Measurements from ENCODE around the gene PCDHA10. TPM values are rescaled to one million over a fixed set of nuclear protein-coding genes. Genes with fewer than 3 reads are reported as not detected.

The PCDHA10 gene
- total and polyA plus RNA-seq, 3 donors from 2014 or later, result 0.95 to 4.4 (median 3.3) TPM

- Histone ChIP-seq H3K27me3 (no peaks in the 10 kb centered on the region), H3K4me3 (peak overlapping the region; percentile 16 to 51), H3K27ac (no peak overlapping the region), H3K9me3 (no peaks in the 10 kb centered on the region), H3K36me3 (ENCODE audit: low read depth, missing control alignments) (no peaks in the 10 kb centered on the region), H3K4me1 (no peaks in the 10 kb centered on the region)
- intact Hi-C loops (cut with DNase I; ENCODE audit: low total_unique reads), result no loop called here
- DNase-seq, result no peak
- no peak for TF ChIP-seq POLR2A (IDR thresholded peaks at IDR 0.05)
- TF ChIP-seq, protein P1, sequence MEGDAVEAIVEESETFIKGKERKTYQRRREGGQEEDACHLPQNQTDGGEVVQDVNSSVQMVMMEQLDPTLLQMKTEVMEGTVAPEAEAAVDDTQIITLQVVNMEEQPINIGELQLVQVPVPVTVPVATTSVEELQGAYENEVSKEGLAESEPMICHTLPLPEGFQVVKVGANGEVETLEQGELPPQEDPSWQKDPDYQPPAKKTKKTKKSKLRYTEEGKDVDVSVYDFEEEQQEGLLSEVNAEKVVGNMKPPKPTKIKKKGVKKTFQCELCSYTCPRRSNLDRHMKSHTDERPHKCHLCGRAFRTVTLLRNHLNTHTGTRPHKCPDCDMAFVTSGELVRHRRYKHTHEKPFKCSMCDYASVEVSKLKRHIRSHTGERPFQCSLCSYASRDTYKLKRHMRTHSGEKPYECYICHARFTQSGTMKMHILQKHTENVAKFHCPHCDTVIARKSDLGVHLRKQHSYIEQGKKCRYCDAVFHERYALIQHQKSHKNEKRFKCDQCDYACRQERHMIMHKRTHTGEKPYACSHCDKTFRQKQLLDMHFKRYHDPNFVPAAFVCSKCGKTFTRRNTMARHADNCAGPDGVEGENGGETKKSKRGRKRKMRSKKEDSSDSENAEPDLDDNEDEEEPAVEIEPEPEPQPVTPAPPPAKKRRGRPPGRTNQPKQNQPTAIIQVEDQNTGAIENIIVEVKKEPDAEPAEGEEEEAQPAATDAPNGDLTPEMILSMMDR (IDR thresholded peaks at IDR 0.05), result no peak
- WGBS, 2 donors, result 32 to 53% methylated on average over 5 to 37 of the region's 37 CpGs
Measured at GRCh38 chr5:140877262-140877581, 21.5 kb downstream of the PCDHA10 start.

- Histone ChIP-seq H3K9me3 (no peaks in the 10 kb centered on the region), H3K27me3 (no peaks in the 10 kb centered on the region), H3K4me3 (peak within 1 kb of the TSS; percentile 33 to 59), H3K4me1 (no peaks in the 10 kb centered on the region), H3K27ac (no peak within 1 kb of the TSS), H3K36me3 (ENCODE audit: low read depth, missing control alignments) (no peaks in the 10 kb centered on the region)
- peak; percentile 71 for DNase-seq
- intact Hi-C loops (cut with DNase I; ENCODE audit: low total_unique reads), result no loop called here
- no peak for TF ChIP-seq POLR2A (IDR thresholded peaks at IDR 0.05)
- TF ChIP-seq, protein P1 (IDR thresholded peaks at IDR 0.05), result peak in 2 of 3 experiments; percentile 36 to 56
- WGBS, 2 donors, result 6 to 8% methylated on average over 15 to 35 of the region's 35 CpGs
Measured at GRCh38 chr5:140881889-140882590, 26.3 kb downstream of the PCDHA10 start, which contains the start of gene PCDHA13. Gene PCDHA13 (plus strand): TSS chr5:140882124. CDS start chr5:140882269, 145 bp downstream.

GRCh38 chr5:140882591-140882899, 26.8 kb downstream of the PCDHA10 start:
- Histone ChIP-seq H3K4me1 (no peaks in the 10 kb centered on the region), H3K27me3 (no peaks in the 10 kb centered on the region), H3K9me3 (no peaks in the 10 kb centered on the region), H3K27ac (no peak overlapping the region), H3K36me3 (ENCODE audit: low read depth, missing control alignments) (no peaks in the 10 kb centered on the region), H3K4me3 (peak overlapping the region; percentile 33 to 59)
- no peak for TF ChIP-seq POLR2A (IDR thresholded peaks at IDR 0.05)
- TF ChIP-seq, protein P1 (IDR thresholded peaks at IDR 0.05), result peak; percentile 12 to 34 (median 28)
- DNase-seq, result peak; percentile 74
- intact Hi-C loops (cut with DNase I; ENCODE audit: low total_unique reads), result no loop called here
- 10% methylated on average over 9 to 12 of the region's 12 CpGs for WGBS, 2 donors

DNA sequence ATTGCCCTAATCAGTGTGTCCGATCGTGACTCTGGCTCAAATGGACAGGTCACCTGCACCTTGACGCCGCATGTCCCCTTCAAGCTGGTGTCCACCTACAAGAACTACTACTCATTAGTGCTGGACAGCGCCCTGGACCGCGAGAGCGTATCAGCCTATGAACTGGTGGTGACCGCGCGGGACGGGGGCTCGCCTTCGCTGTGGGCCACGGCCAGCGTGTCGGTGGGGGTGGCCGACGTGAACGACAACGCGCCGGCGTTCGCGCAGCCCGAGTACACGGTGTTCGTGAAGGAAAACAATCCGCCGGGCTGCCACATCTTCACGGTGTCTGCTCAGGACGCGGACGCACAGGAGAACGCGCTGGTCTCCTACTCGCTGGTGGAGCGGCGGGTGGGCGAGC, 27.7 kb downstream of the PCDHA10 start:
- 27 to 34% methylated on average over 8 to 41 of the region's 41 CpGs for WGBS, 2 donors
- H3K27ac ChIP-seq, result no peak overlapping the region
- intact Hi-C loops (cut with DNase I; ENCODE audit: low total_unique reads), result no loop called here
- peak; percentile 25 for DNase-seq
- no peaks in the 10 kb centered on the region for H3K36me3 ChIP-seq (ENCODE audit: low read depth, missing control alignments)
- peak overlapping the region; percentile 37 to 45 for H3K4me3 ChIP-seq
- H3K4me1 ChIP-seq, result no peaks in the 10 kb centered on the region
- H3K9me3 ChIP-seq, result no peaks in the 10 kb centered on the region
- TF ChIP-seq, protein P1 (IDR thresholded peaks at IDR 0.05), result no peak
- TF ChIP-seq POLR2A (IDR thresholded peaks at IDR 0.05), result no peak
- no peaks in the 10 kb centered on the region for H3K27me3 ChIP-seq

All from testis (tissue), 3 donors.